Activated CD4-positive, CD25-positive, alpha-beta regulatory T cell (primary cell): ENCODE results near the gene EYA2.

Source experiments
- DNase-seq, 4 experiments: peaks; one replicate each; lab custom pipeline; 2025; lab: John Stamatoyannopoulos, UW

Gene EYA2

DNA sequence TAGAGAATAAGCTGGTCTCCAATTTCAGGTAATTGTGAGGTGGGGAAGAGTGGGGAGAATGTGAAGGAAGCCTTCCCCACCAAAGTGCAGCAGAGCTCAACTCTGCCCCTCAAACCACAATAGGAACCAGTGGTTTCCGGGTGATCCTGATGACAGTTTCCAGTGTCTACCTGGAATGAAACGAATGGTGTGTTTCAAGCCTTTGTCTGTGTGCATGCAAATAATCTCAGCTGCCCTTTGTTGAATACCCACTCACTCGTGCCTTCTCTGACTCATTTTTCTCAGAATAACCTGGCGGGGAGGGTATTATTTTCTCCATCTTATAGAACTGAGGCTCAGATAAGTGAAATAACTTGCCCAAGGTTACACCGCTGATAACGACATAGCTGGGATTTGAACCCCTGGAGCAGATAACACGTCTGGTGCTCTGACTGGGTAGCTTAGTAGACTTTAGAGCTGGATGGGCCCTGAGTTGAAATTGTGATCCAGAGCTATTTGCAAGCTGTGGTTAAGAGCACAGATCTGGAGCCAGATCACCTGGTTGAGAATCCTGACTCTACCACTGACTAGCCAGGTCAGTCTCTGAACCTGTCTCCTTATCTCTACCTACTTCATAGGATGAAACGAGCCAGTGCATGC is 85.1 kb downstream of the EYA2 start:
- no peak for DNase-seq

DNA sequence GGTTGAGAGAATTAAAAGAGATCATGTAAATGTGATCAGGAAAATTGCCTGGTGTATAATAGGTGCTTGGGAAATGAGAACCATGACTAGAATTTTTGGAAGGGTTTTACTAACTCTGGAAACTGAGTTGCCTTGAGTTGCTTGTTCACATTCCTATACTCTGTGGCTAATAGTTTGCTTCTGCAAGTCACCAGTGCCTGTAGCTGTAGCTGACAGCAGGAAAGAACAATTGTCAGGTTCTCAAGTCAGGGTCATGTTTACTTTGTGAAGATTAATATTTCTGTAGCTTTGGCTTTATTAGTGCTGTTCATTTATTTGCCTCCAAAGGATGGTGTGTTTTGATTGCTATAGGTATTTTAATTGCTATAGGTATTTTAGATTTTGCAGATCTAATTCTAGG is 86.5 kb downstream of the EYA2 start:
- DNase-seq: no peak

DNA sequence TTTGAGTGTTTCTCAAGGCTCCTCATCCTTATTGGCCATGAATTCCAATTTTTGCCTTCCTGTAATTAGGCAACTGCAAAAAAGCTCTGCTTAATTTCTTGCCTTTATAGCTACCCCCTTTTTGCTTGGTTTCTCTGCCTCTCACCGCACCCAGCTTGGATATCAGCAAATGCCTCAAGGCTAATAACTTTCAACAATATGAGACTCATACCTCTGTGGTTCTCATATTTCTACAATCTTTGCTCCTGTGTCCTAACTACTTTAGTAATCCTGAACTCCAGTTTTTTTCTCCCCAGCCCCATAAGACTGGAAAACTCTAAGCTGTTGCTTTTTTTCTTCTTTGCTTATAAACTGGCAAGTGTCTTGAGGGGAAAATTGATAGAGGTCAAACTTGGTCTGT is 88.8 kb downstream of the EYA2 start:
- DNase-seq: no peak

DNA sequence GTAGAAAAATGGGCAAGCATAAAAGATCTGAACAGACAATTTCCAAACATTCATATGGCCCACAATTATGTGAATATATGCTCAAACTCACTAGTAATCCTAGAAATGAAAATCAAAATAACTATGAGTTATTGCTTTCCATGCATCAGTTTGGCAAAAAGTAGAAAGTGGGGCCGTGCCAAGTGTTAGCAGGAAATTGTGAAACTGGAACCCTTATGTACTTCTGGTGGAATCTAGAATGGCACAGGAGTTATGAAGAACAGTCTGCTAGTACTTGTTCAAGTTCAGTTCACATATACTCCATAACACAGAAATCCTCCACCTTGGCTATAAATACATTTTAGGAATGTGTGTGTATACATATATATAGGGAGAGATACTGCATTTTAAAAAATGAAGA is 89.8 kb downstream of the EYA2 start:
- no peak for DNase-seq

DNA sequence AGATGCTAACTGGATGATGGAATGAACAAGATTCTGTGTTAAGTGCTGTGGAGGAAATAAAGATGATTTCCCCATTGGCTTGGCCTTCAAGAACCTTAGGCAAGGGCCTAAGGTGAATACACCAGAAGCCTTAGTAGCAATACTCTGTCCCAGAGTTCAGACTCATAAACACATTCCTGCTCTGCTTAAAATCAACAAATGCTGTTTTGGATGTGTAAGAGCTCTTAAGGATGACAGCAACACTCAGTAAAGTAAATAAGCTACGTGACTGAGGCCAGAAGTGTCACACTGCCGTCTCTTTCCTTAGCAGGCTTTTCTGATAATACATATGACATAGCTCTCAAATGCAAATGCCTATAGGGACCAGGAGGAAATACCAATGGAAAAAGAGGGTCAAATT is 90.6 kb downstream of the EYA2 start:
- DNase-seq: no peak

DNA sequence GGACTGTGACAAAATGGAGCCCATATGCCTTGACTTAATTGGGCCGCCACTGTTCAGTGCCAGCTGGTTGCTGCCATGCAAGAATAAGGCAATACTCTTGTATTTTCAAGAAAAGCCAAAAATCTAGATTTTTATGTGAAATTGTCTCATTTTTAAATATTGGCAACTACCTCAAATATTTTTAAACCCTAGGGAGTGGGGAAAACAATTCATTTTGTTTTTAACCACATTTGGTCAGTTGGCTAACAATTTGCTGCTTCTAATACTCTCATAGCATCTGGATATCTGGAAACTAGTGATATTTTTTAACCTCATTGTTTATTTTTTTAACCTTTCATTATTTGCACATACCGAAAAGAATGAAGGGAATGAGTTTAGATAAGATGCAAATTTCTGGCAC is 91.0 kb downstream of the EYA2 start:
- no peak for DNase-seq

DNA sequence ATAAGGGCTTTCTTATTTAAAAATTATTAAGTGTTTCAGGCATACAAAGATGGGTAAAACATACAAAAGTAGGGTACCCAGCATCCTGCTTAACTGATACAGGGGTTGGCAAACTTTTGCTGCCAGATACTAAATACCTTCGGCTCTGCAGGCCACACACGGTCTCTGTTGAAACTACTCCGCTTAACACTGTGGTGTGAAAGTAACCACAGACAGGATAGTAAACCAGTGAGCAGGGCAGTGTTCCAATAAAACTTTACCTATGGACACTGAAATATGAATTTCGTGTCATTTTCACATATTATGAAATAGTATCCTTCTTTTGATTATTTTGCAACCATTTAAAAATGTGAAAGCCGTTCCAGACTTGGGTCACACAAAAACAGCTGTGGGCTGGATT is 92.4 kb downstream of the EYA2 start:
- no peak for DNase-seq

DNA sequence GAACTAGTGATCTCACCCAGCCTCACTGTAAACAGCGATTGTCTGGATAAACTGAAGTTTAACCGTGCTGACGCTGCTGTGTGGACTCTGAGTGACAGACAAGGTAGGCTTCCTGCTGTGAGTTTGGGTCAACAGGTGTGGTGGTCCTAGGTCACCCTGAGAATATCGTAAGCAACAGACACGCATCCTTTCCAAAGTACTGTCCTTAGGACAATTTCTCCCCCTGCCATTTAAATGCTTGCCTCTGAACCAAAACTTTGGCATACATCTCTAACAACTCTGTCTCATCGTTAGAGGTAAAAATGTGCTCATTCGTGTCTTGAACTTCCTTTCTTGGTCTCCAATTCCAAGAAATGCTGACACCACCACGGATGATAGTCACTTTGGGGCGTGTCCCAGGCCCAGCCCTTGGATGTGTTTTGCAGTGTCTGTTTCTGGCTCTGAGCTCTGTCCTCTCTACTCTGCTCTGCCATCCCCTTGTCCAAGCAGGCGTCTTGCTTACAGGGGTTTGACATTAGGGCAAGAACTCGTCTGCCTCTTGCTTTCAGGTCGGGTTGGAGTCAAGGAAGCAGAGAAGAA is 95.5 kb downstream of the EYA2 start:
- no peak for DNase-seq

DNA sequence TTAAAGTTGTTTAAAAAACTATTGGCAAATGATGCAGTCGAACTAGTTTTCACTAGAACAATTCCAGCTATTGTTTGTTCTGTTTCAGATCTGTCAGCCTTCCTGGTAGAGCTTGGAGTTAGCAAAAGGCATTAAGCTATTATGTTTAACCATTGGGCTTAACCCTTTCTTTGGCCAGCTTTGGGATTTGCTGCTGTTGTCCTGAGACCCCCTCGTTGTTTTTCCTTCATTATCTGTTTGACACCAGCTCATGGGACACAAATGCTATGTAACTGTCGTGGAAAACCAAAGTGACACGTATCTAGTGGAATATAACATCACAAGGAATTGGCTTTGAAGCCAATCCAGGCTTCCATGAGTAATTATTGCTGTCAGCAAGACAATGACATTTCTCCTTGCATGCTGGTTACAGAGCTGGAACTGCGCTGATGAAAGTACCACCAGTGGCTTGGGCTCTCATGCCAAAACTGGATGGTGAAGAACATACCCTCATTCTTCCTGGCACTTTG is 96.0 kb downstream of the EYA2 start:
- no peak for DNase-seq

DNA sequence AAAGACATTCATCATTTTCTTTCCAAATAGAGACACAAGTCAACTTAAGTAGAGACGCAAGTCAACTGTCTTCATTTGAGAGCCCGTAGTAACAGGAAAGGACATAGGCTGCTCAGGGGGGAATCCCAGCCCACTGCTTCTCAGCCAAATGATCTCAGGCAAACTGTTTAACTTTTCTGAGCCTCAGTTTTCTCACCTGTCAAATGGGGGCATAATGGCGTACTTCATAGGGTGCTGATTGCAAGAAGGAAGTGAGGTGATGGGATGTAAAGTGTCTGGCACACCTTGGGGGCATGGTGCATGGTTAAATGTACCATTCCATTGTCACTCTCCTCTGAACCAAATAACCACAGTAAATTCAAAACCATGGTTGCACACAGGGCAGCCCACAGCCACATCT is 96.5 kb downstream of the EYA2 start:
- no peak for DNase-seq

DNA sequence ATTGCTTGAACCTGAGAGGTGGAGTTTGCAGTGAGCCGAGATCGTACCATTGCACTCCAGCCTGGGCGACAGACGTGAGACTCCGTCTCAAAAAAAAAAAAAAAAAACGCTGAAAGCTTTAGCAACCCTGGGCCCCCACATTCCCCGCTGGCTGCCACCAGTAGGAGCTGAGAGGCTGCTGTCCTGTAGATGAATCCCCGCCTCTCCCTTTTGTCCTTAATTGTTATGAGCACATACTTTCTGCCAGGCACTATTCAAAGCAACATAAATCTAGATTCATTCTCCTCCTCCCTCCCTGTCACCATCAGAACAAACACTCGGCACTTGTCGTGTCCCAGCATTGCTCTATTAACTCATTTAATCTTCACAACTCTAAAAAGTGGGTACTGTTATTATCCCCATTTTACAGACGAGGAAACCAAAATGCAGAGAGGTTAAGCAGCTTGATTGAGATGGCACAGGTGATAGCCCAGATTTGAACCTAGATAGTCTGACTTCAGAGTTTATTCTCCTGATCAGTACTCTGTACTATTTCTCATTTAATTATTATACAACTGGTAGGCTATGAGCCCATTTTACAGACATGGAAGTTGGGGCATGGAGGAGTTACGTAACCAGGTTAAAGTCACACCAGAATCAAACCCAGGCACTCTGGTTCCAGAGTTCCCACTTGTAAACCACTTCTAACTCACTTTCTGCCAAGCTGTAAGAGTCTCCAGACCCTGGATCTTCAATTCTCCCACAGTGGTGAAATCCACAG is 97.4 kb downstream of the EYA2 start:
- no peak for DNase-seq

DNA sequence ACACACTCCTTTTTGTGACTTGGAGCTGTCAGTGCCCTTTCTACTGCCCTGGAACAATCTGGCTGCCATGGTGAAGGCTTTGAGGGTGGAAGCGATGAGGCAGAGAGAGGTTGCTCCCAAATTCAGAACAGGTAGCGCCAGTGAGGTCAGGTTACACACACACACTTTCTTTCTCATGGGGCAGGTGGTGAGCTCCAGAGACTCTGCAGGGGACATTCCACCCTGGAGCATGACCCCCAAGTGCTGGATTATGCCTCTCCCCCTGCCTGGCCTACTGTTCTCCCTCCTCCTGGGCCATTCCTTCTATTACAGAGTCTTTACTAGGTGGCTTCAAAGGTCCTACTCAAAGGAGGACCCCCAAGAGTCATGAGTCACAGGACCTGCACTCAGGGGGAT is 98.0 kb downstream of the EYA2 start:
- no peak for DNase-seq

DNA sequence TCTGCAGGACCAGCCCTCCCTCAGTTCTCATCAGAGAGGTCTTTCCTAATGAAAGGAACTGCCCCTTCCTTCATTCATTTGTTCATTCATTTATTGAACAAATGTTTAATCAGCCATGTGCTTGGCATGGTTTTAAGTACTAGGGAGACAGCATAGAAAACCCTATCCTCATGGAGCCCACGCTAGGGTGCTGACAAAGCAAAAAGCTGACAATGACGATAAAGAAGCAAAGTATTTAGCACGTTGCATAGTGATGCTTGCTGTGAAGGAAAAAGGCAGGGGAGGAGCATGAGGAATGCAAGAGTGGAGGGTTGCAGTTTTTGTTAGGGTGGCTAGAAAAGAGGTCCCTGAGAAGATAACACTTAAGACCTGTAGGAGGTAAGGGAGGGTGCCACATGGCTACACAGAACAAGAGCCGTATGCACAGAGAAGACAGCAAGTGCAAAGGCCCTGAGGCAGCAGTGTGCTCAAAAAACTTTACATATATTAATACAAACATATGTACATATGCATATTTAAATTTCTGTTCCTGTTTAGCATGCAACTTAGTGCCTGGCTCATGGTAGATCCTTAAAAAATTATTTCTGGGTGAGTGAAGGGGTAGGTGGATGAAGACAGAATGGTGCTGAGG is 98.9 kb downstream of the EYA2 start:
- no peak for DNase-seq

DNA sequence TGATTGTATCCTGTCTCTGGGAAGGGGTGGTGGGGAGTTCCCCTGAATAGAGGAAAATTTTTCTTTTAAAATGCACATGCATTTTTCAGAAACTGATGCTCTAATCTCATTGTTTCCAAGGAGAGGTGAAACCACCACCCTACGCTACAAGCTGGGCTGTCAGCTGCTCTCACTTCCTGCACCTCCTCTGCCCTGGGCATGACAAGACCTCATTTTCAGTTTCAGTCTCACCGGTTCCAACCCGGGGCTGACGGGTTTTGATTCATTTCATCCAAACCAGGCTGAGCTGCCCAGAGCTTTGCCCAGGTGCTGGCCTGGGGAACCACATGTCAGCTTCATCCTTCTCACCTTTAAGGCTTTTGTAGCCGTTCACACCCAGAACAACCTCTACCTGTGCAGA is 99.7 kb downstream of the EYA2 start:
- peak in 1 of 4 experiments; percentile 16 for DNase-seq

DNA sequence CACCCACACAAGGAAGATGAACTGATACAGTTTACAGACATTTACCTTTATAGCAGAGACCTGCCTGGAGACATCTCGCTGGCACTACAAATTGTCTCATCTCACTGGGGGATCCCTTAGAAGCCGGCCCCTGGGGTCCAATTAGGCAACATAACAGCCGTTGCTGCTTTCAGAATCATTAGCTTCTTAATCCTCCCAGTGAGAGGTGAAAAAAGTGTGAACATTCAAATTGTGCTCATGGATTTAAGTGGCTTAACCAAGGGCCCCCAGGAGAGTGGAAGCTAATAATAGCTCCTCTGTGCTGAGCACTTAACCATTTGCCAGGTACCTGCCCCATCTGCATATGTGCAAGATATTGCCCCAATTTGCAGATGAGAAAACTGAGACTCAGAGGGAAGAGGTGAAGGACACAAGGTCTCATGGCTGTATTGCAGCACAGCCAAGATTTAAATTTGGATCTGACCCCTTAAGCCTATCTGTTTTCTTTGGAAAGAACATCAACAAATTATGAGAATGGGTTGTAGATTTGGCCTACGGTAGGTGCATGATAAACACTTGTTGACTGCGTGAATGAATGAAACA is 101.0 kb downstream of the EYA2 start:
- no peak for DNase-seq

DNA sequence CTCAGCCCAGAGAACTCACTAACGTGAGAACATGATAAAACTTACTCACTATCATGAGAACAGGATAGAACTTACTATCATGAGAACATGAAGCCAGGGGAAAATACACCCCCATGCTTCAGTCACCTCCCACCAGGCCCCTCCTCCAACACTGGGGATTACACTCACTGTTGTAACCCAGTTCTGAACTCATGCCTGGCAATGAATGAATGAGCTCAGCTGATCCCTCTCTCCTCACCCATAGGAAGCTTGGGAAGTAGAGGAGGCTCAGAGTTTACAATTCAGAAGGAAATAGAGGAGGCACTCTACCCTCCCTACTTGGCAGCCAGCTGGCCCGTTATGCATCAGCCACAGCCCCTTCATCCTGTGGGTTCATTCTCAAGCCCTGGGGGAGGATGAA is 102.5 kb downstream of the EYA2 start:
- no peak for DNase-seq

DNA sequence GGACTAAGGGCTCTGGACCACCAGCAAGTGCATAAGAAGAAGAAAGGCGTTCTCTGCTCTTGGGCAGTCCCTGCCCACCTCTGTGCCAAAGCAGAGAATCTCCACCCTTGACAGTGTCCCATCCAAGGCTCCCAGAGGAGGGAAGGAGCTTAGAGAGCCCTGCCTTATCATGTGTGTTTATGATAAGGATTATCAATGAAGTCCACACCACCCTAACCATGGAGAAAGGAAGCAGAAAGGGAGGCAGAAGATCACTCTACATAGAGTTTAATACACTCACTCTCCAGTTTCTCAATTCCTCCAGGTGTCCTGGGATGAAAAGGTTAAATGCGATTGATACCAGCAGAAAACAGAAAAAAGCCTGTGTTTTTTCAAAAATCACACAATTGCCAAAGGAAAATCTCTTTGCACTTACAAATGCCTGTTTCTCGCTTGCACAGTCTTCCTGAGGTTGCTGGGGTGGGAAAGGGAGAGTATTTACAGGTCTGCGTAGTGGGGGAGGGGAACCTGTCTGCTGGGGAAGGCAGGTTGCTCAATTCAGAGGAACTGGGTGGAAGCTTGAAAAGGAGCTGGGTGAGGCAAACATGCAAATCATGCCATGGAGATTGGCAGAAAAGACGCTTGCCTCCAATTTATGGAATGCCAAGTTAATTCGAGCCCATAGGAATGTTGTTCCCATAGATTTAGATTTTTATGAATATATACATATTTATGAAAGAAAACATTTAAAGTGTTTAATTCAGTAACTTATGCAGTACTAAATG is 104.0 kb downstream of the EYA2 start:
- no peak for DNase-seq

DNA sequence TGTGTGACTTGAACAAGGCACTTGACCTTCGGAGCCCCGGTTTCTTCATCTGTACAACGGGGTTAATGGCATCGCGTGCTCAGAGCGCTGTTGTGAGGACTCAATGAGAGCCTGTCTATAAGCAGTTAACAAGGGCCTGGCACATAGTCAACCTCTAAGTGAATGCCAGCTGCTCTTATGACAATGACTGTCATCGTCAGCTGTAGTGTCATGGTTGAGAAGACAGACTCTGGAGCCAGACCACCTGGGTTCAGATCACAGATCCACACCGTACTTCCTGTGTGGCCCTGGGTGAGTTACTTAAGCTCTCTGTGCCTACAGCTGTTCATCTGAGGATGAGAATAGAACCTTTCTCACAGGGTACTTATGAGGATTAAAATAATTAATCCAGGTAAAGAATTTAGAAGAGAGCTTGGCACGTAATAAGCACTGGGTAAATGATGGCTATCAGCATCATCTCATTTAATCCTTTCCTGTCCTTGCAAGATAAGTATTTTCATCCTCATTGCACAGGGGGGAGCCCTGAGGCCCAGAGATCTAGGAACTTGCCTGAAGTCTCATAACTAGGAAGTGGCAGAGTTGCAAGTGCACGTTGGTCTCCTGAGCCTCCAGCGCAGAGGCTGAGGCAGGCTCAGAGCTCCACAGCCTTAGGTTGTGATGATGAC is 105.3 kb downstream of the EYA2 start:
- no peak for DNase-seq

DNA sequence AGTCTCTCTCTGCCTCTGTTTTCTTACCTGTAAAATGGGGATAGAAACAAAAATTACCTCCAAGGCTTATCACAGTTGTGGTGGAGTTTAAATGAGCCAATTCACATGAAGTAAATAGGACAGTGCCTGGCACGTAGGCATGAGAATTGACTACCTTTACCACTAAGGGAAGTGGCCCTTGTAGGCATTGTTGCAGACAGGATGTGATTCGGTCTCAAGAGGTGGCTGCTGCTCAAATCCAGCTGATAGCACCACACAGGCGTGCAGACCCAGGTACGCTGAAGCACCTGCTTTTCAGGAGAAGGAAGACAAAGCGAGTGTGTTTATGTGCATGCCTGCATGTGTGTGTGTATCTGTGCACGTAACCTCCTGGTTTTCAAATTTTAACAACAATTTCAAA is 108.6 kb downstream of the EYA2 start:
- no peak for DNase-seq

DNA sequence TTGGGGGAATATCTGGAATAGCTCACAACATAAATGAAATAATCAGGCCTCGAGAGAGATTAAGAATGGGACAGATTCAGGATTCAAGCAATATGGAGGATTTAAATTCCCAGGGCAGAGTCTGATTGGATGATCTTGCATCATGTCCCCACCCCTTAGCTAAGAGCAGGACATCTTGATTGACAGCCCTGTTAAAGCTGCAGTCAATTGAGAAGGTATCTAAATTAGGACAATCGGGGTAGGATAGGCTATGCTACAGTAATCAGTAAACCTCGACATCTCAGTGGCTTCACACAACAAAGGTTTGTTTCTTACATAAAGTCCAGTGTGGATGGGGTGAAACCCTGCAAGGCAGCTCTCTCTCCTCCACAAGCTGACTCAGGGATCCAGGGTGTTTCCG is 109.5 kb downstream of the EYA2 start:
- DNase-seq: no peak
